Effector CD4-positive, alpha-beta T cell (primary cell): Measurements from ENCODE around the gene CPED1.
A peak's percentile ranks its signal among the peaks of the same experiment; 100 is the strongest.
"Not testable (repeated sequence)": the region's sequence is repeated elsewhere in the genome, so short reads cannot be mapped to it uniquely, and the experiment has no call there.

Experiments
- DNase-seq: peaks from one replicate; pipeline ENCODE4 v3.0.0-alpha.2; 2020

The CPED1 gene

GRCh38 chr7:120981888-120982615 lies 6.5 kb upstream of the CPED1 start:
- DNase-seq, result no peak

DNA sequence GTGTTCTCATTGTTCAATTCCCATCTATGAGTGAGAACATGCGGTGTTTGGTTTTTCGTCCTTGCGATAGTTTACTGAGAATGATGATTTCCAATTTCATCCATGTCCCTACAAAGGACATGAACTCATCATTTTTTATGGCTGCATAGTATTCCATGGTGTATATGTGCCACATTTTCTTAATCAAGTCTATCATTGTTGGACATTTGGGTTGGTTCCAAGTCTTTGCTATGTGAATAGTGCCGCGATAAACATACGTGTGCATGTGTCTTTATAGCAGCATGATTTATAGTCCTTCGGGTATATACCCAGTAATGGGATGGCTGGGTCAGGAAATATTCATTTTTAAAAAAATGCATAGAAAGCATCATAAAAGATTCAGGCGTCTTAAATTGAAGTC lies 4.9 kb upstream of the CPED1 start:
- DNase-seq, result not testable (repeated sequence)

DNA sequence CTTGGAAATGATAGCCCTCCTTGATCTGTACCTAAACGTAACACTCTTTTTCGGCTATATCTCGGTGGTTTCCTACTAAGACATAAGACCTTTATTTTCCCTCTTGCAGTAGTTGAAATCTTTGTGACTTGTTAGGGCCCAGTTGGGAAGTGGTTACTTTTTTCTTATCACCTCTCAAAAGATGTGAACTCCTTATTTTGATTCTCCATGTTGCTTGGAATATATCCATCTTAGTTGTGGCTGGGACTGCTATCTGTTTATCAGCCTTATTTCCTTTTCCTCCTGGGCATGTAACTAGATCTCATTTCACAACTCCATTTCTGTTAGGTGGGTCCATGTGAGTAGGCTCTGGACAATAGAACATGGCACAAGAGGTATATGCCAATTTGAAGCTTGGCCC lies 4.1 kb upstream of the CPED1 start:
- DNase-seq, result no peak

DNA sequence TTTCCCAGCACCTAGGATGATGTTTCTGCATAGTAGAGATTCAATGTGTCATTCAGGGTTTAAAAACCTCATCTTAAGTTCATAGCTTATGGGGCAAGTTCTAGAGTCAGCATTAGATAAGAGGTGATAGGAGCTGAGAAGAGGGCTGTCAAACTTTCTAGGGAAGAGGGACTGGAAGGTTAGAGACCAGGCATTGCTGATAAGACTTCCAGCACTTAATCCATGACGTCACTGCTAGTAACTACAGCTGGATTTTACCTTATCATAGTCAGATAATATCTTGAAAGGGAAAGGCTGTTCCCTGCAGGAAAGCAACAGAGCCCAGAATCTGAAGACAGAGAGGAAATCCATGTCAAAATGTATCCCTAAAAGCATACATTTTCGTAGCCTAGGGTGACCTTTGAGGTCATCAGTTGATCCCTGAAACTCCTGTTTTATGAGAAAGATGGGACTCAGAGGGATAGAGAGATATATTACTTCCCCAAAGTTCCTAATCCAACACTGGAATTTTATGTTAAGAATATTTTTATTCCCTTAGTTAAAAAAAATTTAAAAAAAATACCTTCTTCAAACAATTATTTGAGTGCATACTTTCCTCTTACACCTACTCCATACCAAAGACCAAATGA lies 3.3 kb upstream of the CPED1 start:
- DNase-seq, result no peak

DNA sequence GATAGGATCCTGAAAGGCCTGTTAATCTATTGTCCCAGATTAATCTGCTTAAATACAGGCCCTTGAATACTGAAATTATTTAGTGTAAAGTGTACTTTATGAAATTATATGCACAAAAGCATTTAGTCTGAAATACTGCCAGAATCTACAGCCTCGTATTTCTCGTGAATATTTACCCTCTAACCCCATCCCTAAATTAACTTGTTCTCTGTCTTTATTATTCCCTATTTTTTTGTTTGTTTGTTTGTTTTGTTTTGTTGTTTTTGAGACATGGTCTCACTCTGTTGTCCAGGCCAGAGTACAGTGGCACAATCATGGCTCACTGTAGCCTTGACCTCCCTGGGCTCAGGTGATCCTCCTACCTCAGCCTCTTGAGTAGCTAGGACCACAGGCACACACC lies 2.7 kb upstream of the CPED1 start:
- DNase-seq, result no peak

DNA sequence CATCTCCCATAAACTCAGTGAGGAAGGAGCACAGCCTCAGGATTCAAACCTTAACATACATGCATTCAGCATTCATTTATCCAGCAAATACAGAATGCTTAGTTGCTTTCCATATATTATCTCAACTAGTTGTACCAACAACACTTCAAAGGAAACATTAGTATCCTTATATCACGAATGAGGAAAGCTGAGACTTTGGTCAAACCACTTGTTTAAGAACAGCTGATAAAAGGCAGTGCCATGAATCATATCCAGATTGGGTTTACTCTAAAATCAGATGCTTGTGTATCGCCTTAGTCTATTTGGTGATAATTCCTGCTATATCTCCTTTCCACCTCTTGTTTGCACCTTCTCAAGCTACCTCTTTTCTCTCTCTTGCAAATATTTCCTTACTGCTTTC lies 1.9 kb upstream of the CPED1 start:
- no peak for DNase-seq

DNA sequence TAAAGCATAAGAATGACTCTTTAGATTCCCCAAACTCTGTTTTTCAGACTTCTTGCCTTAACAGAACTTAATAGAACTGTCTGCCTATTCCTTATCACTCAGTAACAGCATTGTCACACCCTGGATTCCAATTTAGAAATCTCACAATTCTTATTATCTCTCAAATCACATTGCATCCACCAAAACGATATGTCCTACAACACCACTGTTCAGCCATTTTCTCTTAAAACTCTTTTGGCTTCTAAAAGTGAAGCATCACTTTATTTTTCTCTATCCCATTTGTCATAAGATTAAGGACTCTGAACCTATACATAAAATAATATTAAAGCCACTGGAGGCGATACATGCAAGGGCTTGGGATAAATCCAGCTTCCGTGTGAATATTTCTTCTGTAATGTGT lies 1.2 kb upstream of the CPED1 start:
- DNase-seq, result no peak

DNA sequence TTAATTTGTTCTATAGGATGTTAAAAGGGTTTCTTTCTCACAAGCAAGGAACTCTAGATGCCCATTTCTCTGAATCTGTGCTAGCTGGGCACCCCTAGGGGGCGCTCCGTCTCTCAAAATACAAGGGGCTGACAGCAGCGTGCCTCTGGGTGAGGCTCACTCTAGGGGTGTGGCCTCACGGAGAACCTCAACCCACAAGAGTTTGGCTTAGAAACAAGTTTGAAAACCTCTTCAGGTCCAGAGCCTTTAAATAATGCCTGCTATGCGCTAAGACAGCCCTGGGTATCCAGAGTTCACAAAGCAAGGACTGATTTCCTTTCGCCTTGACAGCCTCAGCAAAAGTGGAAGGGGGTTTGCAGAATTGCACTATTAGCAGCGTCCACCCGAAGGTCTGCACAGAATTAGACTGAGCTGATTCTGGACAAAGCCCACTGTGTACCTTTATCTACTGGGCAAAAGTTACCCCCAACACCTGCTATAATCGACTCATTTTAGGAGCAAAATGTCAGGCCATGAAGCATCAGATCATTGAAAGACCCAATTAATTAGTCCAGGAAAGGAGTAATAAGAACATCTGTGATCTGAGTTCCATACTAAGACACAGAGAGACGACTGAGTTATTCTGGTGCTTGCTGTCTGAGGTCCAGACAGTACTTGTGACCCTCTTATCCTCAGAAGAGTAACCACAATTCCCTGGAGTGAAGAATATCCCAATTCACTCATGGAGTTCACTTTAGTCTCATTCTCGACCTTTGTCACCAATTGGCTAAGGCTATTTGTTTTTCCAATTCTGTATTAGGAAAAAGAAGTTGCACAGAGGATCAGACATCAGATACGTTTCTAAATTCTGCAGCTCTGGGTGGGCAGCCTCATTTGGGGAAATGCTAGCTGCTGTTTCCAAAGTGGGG lies 574 bp upstream of the CPED1 start:
- peak; percentile 79 for DNase-seq

- DNase-seq, result no peak
Observed at GRCh38 chr7:120989257-120990220, 1.0 kb downstream of the CPED1 start.

GRCh38 chr7:120990468-120991118 lies 2.1 kb downstream of the CPED1 start:
- no peak for DNase-seq

DNA sequence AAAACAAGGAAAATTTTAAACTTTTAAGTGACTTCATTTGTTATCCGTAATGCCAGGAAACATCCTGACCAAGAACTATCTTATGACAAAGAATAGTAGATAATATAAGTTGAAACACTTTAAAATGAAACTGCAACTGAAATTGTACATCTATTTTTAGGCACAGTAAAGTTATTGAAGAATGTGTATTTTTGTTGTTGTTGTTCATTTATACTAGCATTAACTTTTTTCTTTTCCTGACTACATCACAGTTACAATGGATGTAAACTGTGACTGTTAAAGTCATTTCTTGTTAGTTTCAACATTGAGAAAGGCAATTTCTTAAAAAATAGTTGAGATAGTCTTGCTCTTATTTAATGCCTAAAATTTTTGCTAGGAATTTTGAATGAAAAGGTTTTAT lies 2.6 kb downstream of the CPED1 start:
- DNase-seq, result no peak

DNA sequence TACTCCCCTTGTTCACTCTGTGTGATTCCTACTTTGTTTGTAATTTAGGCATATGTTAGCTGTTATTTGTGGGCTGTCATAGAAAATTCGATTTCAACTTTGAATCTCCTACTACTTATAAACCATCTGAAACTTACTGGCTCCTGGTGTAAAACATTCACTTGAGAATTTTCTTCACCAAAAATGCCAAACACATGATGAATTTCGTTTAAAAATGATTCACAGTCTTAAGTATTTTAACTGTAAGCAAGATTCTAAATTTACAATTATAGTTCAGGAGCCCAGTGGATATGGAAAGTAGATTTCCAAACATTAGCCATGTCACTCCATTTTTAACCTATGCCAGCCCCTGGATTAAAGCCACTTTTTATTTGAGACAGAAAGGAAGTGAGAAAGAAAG lies 3.1 kb downstream of the CPED1 start:
- DNase-seq, result no peak

- no peak for DNase-seq
Observed at GRCh38 chr7:120992272-120992964, 3.9 kb downstream of the CPED1 start.

DNA sequence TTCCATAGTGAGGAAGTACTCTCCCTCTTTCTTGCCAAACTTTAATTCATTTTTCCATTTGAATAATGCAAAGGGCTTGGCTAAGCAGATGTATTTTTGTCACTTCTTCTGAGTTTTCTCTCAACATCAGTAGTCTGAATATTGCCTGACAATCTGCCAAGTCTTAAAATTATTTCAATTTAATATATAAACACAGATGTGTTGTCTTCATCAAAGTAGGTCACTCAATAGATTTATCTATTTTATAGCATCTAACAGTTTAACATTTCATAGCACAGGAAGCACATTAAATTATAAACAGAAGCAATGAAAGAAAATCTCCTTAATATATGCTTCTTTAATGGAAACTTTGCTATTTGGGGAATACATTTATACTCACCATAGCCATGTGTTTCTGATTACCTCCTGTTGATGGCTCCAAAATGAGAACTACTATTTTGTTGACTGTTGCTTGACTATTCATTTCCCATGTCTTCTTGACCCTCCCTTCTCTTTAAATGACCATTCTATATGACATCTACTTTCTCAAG lies 4.5 kb downstream of the CPED1 start:
- DNase-seq, result no peak

DNA sequence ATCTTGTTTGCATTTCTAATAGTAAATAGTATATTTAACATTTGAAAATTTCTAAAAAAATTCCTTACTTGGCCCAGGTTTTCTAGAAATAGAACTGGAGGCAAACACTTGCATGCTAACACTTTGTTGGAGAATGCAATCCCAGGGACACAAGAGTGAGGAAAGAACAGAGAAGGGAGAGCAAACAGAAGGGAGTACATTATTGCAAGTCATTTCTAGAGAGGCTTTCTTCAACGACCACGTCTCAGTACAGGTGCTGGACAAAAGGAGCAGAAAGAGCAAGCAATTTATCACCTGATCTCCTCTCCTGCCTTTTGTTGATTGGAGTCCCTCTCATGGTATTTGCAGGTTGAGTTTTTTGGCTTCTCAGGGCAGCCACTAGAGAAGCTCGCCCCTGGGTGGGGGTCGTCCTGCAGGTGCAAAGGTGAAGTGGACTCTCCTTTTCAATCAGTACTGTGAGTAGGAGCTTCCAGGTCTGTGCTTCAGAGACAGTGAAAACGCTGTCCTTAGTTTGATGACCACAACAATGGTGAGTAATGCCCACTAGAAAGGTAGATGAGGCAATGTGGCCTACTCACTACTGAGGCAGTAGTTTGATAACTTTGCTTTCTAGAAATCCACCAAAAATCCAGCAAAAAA lies 5.2 kb downstream of the CPED1 start:
- no peak for DNase-seq

GRCh38 chr7:120994512-120995410 lies 6.2 kb downstream of the CPED1 start:
- DNase-seq, result no peak

DNA sequence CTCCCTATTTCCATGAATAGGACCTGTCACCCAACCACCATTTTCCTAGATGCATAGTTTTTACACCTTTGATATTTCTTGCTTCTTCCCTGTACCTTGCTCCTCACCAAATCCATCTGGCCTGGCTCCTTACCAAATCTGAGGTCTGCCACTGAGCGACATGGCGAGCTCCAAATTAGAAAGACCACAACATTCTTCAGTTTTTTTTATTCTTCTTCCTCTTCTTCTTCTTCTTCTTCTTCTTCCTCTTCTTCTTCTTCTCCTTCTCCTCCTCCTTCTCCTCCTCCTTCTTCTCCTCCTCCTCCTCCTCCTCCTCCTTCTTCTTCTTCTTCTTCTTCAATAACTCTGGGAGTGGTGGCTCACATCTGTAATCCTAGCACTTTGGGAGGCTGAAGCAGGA lies 7.1 kb downstream of the CPED1 start:
- DNase-seq, result no peak

- DNase-seq, result peak; percentile 28
Observed at GRCh38 chr7:120996333-120996987, 7.9 kb downstream of the CPED1 start.

DNA sequence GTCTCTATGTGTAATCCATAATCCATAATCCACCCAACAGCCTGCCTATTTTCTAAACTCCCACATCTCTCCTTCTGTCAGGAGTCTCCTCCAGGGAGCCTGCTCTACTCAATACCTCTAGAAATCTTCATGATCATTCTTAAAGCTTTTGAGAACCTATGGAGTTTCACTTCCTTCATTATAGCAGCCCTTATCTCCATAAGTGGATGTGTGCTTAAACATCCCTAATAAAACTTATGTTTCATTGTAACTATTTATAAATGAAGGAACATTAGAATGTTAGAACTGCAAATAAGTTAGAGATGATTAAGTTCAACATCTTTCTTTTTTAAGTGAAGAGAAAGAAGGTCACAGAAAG lies 8.5 kb downstream of the CPED1 start:
- no peak for DNase-seq
